Measurements from ENCODE around the gene SPOCD1.

GRCh38 chr1:31822766-31823165 is 6.9 kb upstream of the SPOCD1 start:
- TF ChIP-seq ZBTB7A (IDR thresholded peaks at IDR 0.05; ENCODE audit: low read depth), result no peak
- TF ChIP-seq TEAD4 (IDR thresholded peaks at IDR 0.05), result no peak
- TF ChIP-seq CEBPB (IDR thresholded peaks at IDR 0.05), result no peak
- TF ChIP-seq NFIC (IDR thresholded peaks at IDR 0.05), result no peak
- TF ChIP-seq YY1 (IDR thresholded peaks at IDR 0.05; ENCODE audit: low read depth), result no peak
- TF ChIP-seq TCF12 (IDR thresholded peaks at IDR 0.05; ENCODE audit: low read depth), result no peak
- no peak for TF ChIP-seq EP300 (IDR thresholded peaks at IDR 0.05; ENCODE audit: borderline replicate concordance)
- no peak for TF ChIP-seq EGR1 (IDR thresholded peaks at IDR 0.05)
- TF ChIP-seq FOXM1 (IDR thresholded peaks at IDR 0.05; ENCODE audit: borderline replicate concordance, low read depth), result no peak
- no peak for TF ChIP-seq RAD21 (IDR thresholded peaks at IDR 0.05; ENCODE audit: low read depth)
- TF ChIP-seq, protein P1, sequence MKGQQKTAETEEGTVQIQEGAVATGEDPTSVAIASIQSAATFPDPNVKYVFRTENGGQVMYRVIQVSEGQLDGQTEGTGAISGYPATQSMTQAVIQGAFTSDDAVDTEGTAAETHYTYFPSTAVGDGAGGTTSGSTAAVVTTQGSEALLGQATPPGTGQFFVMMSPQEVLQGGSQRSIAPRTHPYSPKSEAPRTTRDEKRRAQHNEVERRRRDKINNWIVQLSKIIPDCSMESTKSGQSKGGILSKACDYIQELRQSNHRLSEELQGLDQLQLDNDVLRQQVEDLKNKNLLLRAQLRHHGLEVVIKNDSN (IDR thresholded peaks at IDR 0.05), result no peak
- no peak for TF ChIP-seq MAX (IDR thresholded peaks at IDR 0.05)

All from Ishikawa (cell line).